Neural cell (in vitro differentiated cells): ENCODE data around the gene TUBB4B.

Source experiments
- MXI1 ChIP-seq: fragments of 450-650 bp; conservative IDR thresholded peaks from 2 replicates; pipeline ENCODE4 v1.6.1; 2014; ENCODE audit warnings: antibody characterized with exemption, mild to moderate bottlenecking; ENCODE audit not compliant: poor library complexity, severe bottlenecking
- TF ChIP-seq, protein P1 (sequence below): fragments of 450-650 bp; IDR thresholded peaks from 2 replicates; pipeline ENCODE4 v1.5.1; 2014; ENCODE audit warnings: antibody characterized with exemption, mild to moderate bottlenecking, moderate library complexity; ENCODE audit not compliant: poor library complexity, severe bottlenecking

DNA sequence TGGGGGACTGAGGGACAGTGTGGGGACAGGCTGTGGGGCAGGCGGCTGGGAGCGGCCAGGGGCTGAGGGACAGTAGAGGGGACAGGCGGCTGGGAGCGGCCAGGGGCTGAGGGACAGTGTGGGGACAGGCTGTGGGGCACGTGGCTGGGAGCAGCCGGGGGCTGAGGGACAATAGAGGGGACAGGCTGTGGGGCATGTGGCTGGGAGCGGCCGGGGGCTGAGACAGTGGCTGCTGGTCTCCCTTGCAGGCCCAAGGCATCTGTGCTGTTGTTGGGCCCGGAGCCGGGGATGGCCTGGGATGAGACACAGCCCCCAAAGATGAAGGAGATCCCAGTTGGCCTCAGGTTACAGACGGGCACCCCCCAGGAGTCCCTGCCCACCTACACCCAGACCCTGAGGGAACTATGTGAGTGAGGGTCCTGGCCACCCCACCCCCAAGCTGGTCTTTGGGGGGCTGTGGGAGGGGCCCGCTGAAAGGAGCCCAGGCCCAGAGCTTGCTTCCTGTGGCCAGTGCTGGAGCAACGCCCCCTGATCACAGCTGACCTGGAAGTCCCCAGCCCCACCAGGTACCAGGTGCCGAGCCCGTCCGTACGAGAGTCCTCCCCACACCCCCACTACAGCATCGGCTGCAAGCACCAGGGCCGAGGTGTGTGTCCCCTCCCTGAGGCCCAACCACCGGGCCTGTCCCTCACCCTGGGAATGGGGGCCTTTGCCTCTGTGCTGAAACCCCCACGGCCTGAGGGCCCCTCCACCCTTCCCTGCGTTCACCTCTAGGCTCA lies 10.6 kb downstream of the TUBB4B start:
- TF ChIP-seq, protein P1, sequence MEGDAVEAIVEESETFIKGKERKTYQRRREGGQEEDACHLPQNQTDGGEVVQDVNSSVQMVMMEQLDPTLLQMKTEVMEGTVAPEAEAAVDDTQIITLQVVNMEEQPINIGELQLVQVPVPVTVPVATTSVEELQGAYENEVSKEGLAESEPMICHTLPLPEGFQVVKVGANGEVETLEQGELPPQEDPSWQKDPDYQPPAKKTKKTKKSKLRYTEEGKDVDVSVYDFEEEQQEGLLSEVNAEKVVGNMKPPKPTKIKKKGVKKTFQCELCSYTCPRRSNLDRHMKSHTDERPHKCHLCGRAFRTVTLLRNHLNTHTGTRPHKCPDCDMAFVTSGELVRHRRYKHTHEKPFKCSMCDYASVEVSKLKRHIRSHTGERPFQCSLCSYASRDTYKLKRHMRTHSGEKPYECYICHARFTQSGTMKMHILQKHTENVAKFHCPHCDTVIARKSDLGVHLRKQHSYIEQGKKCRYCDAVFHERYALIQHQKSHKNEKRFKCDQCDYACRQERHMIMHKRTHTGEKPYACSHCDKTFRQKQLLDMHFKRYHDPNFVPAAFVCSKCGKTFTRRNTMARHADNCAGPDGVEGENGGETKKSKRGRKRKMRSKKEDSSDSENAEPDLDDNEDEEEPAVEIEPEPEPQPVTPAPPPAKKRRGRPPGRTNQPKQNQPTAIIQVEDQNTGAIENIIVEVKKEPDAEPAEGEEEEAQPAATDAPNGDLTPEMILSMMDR = no peak
- no peak for TF ChIP-seq MXI1
